SIG-M5 treated with dmso at 0.1 percent for 504 hours (cell line): ENCODE measurements around the gene DOCK9.

ENCODE experiments used
- DNase-seq: peaks from one replicate; lab custom pipeline; 2025; ENCODE audit not compliant: unreplicated experiment; lab: John Stamatoyannopoulos, UW

Gene DOCK9

DNA sequence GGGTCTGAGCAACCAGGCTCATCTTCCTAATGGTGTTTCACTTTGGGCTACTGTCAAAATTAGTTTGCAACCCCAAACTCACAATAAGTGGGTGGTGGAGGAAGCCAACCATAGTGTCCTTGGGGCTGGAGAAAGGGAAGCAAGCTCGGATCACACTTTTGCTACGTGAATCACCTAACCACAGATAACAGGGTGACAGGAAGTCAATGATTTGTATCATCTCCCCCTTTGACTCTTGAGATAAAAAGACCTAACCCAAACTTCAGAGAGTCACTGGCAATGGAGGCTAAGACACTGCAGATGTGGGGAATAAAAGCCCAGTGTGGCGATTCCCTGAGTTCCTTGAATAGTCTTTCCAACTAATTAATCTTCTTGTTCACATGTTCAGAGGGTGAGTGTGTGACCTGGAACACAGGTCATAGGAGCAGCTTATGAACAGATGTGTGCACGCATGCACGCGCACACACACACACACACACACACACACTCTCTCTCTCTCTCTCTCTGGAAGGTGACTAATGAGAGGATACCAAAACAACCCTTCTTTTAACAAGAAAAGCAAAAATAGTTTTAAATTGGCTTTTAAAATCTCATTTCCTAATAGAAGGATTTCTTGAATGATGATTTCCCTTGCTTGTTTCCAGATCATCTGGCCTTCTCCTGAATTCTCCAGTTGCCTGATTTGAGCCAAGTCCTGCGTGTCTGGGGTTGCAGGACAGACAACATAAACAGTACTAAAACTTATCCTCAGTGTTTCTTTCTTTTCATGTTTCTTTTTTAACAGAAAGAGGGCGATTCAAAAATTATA lies 21.2 kb upstream of the DOCK9 start:
- DNase-seq, result no peak

- DNase-seq, result no peak
These were observed 20.1 kb upstream of the DOCK9 start for GRCh38 chr13:98997738-98998641.

DNA sequence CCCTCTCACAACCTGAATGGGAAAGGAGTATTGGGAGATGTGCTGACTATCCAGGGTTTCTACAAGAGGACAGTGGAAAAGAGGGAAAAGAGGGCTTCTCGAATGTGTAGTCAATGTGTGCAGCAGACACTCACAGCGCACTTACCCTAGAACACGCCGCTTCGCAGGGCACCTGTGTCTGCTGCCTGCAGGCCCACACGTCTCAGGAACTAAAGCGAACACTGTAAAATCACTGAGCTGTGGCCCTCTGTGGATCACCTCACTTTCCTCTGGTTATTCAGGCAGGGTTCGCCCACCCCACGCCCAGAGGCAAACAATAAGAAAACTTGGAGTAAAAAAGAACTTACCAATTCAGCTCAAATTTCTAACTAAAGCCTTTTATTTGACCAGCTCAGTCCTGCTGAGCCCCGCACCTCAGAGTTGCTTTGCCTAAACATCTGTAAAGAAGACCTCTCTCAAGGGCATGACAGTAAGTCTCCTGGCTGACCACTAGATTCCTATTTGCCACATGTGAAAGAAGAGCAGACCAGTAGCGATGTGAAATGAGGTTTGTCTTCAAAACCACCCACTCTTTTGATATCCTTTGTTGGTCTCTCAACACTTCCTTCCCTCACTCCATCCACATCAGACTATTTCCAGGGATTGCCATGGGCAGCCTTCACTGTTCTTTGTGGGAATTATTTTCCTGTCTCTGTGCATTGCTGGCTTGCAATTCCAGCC lies 19.3 kb upstream of the DOCK9 start:
- no peak for DNase-seq

DNA sequence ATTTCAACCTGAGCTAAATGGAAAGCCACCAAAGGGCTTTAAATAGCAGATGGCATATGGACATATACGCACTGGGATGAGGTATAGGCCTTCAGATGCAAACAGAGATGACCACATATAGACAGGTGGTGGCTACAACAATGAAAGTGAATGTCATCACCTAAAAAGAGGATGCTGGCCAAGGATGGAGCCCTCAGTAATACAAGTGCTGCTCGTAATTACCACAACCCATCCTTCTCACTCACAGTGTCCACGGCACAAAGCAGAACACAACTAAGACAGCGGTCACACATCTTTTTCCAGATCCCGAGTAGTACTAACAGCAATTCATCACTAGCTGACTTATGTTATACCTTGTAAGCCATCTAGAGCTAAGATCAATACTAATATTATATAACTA lies 18.2 kb upstream of the DOCK9 start:
- DNase-seq, result no peak

DNA sequence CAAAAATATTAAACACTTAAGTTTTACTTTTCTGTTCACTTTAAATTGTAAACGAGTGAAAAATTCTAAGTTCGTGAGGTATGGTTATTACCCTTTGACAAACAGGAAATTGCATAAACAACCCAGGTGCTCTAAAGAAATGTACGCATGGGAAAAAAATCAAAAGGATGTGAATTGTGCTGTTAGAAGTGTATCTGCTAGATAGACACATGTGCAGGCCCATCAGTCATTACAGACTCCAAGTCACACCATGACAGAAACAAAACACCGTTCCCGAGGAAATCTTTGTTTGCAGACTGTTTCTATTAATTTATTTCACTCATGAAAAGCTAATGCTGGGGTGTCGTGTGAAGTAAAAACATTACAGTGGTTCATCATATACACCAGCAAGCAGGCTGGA lies 17.0 kb upstream of the DOCK9 start:
- DNase-seq, result no peak

DNA sequence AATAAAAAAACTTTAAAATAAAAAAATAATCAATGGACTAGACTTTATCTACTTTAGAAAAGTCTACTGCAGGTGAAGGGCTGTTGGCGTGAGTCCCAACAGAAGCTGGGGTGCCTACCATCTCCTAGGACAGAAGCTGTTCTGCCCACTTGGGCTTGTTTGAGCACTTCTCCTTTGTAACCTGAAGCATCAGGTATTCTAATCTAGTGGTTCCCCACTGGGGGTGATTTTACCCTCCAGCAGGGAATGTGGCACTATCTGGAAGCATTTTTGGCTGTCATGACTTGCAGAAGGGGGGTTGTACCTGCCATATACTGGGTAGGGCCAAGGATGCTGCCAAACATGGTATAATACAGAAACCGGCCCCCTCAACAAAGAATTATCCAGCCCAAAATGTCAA lies 16.2 kb upstream of the DOCK9 start:
- DNase-seq, result no peak

- no peak for DNase-seq
These were observed 14.5 kb upstream of the DOCK9 start for GRCh38 chr13:98992355-98992754.

DNA sequence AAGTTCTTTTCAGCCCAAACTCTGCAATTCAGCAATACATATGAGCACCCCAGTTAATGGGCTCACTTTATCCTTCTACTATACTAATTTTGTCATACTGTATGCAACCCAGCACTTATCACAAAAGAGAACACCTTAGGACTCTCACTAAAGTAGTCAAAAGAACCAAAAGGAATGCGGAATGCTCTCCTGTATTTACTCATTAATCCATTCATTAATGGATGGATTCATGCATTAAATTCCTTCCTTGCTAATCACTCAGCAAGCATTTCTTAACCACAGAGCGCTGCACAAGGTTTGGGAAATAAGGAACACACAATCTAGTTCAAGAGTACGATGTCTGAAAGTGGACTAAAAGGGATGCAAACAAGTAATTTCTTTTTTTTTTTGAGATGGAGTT lies 12.8 kb upstream of the DOCK9 start:
- DNase-seq, result no peak

DNA sequence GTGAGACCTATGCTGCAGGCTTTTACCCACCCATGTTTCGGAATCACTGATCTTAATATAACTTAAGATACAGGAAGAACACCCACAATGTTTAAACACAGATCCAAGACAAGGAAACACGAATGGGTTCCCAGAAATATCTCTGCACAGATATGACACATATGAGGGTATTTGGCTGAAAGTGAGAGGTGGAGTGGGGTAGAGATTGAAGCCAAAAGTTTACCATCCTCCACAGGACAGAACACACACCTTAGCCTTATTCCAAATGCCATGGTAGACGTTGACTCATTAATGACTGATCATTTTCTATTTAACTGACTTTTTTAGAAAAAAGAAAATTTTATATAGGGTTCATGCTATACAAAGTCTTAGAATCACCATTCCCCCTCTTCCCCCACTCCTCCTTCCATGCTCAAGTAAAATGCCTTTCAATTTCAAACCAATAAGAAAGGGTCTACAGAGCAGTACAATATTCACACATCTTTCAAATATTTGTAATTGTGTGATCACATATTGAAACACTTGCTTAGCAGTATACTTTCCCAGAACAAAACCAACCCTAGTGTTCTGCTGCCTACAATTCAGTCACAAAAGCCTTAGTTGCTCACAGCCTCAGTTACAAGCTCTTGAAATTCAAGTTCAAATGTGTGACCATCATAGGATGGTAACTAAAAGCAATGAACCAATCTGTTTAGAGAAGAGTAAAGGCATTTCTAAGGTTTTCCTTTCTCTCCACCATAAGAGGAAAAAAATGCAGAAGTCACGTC lies 11.8 kb upstream of the DOCK9 start:
- DNase-seq, result no peak

- no peak for DNase-seq
These were observed 10.9 kb upstream of the DOCK9 start for GRCh38 chr13:98988780-98989179.

DNA sequence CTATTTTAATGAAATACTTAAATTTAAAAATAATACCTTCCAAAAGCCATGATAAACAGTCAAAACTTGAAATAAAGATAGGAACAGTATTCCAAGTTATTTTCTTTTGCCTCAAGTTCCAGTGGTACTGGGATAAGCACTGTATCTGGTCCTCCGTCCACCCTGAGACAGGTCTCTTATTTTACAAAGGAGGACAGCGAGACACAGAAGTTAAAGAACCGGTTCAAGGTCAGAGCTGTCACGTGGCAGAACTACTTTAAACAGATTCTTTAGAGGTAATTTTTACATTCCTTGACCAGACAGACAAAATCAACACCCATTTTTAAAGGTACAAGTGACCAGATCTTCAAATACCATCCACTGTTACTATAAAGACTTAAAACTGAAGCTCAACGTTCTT lies 10.4 kb upstream of the DOCK9 start:
- no peak for DNase-seq

GRCh38 chr13:98987275-98987674 lies 9.4 kb upstream of the DOCK9 start:
- no peak for DNase-seq

- DNase-seq, result no peak
These were observed 8.5 kb upstream of the DOCK9 start for GRCh38 chr13:98986226-98986846.

DNA sequence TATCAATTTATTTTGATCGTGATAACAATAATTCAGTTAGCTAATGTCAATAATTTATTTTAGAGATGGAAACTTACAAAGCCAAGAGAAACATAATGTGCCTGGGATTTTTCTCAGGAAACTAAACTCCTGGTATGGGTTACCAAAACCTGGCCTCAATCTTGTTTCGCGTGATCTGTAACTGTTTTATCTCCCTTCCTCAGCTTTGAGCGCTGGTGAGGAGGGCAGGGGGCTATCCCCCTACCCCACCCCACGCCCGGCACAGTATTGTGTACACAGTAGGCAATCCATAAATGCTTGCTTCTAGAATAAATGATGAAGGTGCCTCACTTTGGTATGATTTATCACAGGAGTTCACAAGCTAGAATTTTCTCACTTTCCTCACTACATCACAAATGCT lies 7.7 kb upstream of the DOCK9 start:
- no peak for DNase-seq

- DNase-seq, result no peak
These were observed 7.1 kb upstream of the DOCK9 start for GRCh38 chr13:98984983-98985382.

GRCh38 chr13:98984118-98984517 lies 6.3 kb upstream of the DOCK9 start:
- no peak for DNase-seq

DNA sequence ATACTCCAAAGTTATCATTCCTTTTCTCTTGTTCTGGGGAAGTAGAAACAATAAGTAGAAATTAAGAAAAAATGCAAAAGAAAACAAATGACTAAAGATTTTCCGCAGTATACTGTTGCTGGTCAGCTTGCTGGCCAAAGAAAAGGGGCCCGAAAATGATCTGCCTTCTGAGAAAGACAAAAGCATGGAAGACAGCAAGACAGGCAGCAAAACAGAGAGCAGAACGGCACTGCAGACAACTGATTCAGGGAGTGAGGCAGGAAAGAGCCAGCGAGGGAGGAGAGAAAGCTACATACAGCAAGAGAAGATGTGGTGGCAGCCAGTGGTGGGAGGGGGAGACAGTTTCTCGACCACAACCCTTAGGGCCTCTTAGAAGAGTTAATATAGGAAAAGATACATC lies 5.3 kb upstream of the DOCK9 start:
- DNase-seq, result no peak

DNA sequence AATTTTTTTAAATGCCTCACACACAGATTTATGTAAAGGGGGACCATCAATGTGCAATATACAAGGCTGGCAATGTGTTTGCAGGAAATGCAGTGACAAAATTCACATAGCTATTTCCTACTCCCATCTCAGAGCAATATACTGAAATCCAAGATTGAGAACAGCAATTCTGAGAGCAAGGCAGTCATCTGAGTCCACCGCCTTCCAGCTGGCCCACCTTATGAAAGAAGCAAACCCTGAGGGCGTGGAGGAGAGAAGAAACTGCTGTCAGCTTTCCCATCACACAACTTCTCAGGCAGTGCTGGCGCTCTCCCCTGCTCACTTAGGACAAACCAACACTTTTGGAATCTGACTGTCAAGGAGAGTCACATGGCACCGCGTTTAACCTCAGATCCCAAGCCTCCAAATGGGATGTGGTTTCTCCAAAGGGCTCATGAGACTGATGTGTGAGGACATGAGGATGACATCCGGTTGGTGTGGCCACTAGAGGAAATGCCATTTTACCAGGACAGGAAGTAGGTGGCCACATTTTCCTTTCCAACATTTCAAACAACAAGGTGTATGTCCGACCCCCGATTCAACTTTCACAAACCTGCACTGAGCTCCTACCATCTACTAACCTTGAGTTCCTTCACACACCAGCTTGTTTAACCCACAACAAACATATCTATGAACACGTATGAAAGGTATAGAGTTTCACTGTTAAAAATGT lies 3.7 kb upstream of the DOCK9 start:
- DNase-seq, result no peak

GRCh38 chr13:98979012-98979660 lies 1.3 kb upstream of the DOCK9 start:
- no peak for DNase-seq
